Thymus (tissue), 11 donors: Measurements from ENCODE around the gene ABAT. TPM values are rescaled to one million over a fixed set of nuclear protein-coding genes. Genes with fewer than 3 reads are reported as not detected.
"Not testable (repeated sequence)": the region's sequence is repeated elsewhere in the genome, so short reads cannot be mapped to it uniquely, and the experiment has no call there.

ENCODE experiments used
- DNase-seq, 9 donors: peaks; one replicate each; pipeline ENCODE4 v3.0.0-alpha.2; 2013; ENCODE audit warnings: low spot score in 9 of 9, low read depth in 6 of 9, missing footprints in 1 of 9
- H3K27ac ChIP-seq, 2 donors: one replicate each; pipeline ENCODE4 v1.5.1; 2013; ENCODE audit warnings: control low read depth in 1 of 2, low read depth in 1 of 2, low read length in 1 of 2, mild to moderate bottlenecking in 1 of 2, moderate library complexity in 1 of 2
- H3K27me3 ChIP-seq, 2 donors: one replicate each; pipeline ENCODE4 v1.5.1; 2013; ENCODE audit warnings: low read length in 1 of 2; ENCODE audit not compliant: control insufficient read depth in 2 of 2, insufficient read depth in 1 of 2
- H3K36me3 ChIP-seq, 2 donors: one replicate each; pipeline ENCODE4 v1.5.1; 2013; ENCODE audit warnings: low read length in 1 of 2, mild to moderate bottlenecking in 1 of 2, moderate library complexity in 1 of 2; ENCODE audit not compliant: control insufficient read depth in 2 of 2, insufficient read depth in 2 of 2
- H3K4me1 ChIP-seq, 2 donors: one replicate each; pipeline ENCODE4 v1.5.1; 2013; ENCODE audit warnings: low read length in 2 of 2; ENCODE audit not compliant: control insufficient read depth in 2 of 2, insufficient read depth in 2 of 2
- H3K4me3 ChIP-seq, 2 donors: one replicate each; pipeline ENCODE4 v1.5.1; 2013; ENCODE audit warnings: low read length in 2 of 2, control low read depth in 1 of 2, mild to moderate bottlenecking in 1 of 2
- H3K9me3 ChIP-seq, 2 donors: one replicate each; pipeline ENCODE4 v1.5.1; 2013; ENCODE audit warnings: low read length in 1 of 2, mild to moderate bottlenecking in 1 of 2; ENCODE audit not compliant: control insufficient read depth in 2 of 2, insufficient read depth in 1 of 2
- WGBS: extraction: QIAGEN DNeasy Blood & Tissue Kit; methylation state at CpG from one replicate; pipeline ENCODE4 v1.1.7; 2013; 5-methylcytosine and 5-hydroxymethylcytosine counted together
- polyA plus RNA-seq: library from polyadenylated mRNA; stranded (reverse); fragments of 200-250 nt; gene quantifications from one replicate; pipeline ENCODE4 v1.2.3, GENCODE V29; 2013
- total RNA-seq: library from RNA; stranded (reverse); fragments of 120-200 nt; gene quantifications from one replicate; pipeline ENCODE4 v1.2.4, GENCODE V29; 2013
- donor health status: healthy.

The ABAT gene
- total and polyA plus RNA-seq, 2 donors = 3.4 to 8.6 TPM

DNA sequence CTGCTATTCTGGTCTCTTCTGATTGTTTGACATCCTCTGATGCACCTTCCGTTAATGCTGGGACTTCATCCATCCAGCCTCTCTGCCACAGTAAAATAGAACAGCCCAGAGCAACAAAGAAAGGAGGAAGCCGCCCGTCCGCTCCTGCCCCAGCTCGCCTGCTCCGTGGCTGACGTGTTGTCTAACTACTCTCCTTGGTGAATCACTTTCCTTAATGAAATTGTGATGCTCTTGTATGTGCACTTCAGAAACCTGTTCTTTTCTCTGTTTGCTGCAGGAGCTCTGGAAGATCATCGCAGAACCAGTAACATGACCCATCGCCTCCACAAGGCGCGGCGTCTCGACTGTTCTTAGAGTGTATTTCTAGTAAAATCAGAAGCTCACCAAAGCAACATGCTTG lies 28.6 kb upstream of the ABAT start:
- no peaks in the 10 kb centered on the region for H3K9me3 ChIP-seq
- DNase-seq = no peak
- H3K36me3 ChIP-seq = peaks cover 48 to 70% of the 10 kb centered on the region in 2 donors
- no peaks in the 10 kb centered on the region for H3K4me1 ChIP-seq
- no peak overlapping the region for H3K27ac ChIP-seq
- H3K27me3 ChIP-seq = no peaks in the 10 kb centered on the region
- no peak overlapping the region for H3K4me3 ChIP-seq
- 92% methylated on average over 13 of the region's 13 CpGs for WGBS

DNA sequence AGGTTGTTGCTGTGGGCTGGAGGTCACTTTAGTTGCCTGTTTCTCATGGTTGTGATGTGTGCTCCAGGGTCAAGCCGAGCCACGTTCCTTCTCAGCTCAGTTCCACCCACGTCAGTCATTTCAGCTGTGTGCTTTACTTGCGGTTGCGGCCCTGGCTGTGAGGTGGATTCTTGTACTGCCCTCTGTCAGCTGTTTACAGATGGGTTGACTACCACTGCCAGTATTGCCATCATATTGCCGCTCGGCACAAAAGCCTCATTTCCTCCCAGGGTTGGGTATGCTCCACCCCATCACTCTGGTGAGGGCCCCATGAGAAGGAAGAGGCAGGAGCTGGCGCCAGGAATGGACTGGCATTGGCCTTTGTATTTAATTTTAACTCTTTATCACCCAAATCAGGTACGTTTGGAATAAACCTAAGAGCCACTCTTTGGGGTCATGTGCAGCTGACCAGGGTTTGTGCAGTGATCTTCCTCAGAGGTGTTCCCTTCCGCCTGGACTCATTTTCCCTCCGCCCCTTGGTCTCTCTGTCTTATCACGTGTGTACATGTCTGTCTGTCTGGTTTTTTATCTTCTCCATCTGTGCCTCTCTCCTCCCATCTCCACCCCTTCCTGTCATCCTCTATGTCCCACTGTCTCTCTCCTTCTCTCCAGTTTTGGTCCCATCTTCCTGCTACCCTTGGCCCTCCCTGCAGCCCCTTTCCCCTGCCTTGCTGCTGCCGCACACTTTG lies 27.9 kb upstream of the ABAT start:
- Histone ChIP-seq H3K4me1 (no peaks in the 10 kb centered on the region), H3K9me3 (no peaks in the 10 kb centered on the region), H3K27ac (no peak overlapping the region), H3K36me3 (peaks cover 43 to 64% of the 10 kb centered on the region in 2 donors), H3K27me3 (no peaks in the 10 kb centered on the region), H3K4me3 (no peak overlapping the region)
- WGBS = 96% methylated on average over 13 of the region's 13 CpGs
- no peak for DNase-seq

DNA sequence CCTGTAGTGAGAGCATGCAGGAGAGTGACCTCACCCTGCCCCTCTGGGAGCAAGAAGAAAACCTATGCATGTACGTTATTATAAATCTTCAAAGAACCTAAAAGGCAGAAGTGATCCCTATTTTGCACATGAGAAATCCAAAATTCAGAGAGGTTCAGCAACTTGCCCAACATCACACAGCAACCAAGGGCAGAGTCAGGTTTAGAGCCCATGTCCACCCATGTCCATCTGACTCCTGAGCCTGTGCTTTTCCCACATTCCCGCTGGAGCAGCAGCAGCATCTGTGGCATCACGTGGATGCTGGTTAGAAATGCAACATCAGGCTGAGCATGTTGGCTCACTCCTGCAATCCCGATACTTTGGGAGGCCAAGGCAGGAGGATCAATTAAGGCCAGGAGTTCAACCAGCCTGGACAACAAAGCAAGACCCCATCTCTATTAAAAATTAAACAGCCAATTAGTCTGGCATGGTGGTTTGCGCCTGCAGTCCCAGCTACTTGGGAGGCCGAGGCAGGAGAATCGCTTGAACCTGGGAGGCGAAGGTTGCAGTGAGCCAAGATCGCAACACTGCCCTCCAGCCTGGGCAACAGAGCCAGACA lies 26.6 kb upstream of the ABAT start:
- H3K36me3 ChIP-seq = peaks cover 31 to 50% of the 10 kb centered on the region in 2 donors
- H3K27me3 ChIP-seq = no peaks in the 10 kb centered on the region
- no peaks in the 10 kb centered on the region for H3K4me1 ChIP-seq
- H3K9me3 ChIP-seq = no peaks in the 10 kb centered on the region
- no peak overlapping the region for H3K4me3 ChIP-seq
- WGBS = 76% methylated on average over 9 of the region's 9 CpGs
- DNase-seq = no peak
- H3K27ac ChIP-seq = no peak overlapping the region

DNA sequence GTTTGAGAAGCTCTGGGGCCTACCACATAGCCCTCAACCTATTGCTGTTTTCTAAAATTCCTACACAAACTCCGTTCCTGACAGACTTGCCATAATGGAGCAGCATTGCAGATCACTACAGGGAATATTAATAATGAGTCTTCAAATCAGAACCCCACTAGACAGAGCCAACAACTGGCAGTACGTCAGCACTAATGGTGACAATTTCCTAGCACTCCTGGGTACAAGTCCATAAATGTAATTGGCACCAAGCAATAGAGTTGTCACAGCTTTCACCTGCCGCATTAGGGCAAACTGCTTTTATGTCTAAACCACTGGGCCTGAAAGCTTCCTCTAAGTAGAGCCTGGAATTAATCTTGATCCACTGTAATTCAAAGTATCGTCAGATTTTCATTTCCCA lies 25.5 kb upstream of the ABAT start:
- no peaks in the 10 kb centered on the region for H3K9me3 ChIP-seq
- H3K4me1 ChIP-seq = no peaks in the 10 kb centered on the region
- no peak overlapping the region for H3K27ac ChIP-seq
- H3K4me3 ChIP-seq = no peak overlapping the region
- peaks cover 26 to 48% of the 10 kb centered on the region in 2 donors for H3K36me3 ChIP-seq
- DNase-seq = no peak
- 87% methylated on average over 4 of the region's 4 CpGs for WGBS
- no peaks in the 10 kb centered on the region for H3K27me3 ChIP-seq

DNA sequence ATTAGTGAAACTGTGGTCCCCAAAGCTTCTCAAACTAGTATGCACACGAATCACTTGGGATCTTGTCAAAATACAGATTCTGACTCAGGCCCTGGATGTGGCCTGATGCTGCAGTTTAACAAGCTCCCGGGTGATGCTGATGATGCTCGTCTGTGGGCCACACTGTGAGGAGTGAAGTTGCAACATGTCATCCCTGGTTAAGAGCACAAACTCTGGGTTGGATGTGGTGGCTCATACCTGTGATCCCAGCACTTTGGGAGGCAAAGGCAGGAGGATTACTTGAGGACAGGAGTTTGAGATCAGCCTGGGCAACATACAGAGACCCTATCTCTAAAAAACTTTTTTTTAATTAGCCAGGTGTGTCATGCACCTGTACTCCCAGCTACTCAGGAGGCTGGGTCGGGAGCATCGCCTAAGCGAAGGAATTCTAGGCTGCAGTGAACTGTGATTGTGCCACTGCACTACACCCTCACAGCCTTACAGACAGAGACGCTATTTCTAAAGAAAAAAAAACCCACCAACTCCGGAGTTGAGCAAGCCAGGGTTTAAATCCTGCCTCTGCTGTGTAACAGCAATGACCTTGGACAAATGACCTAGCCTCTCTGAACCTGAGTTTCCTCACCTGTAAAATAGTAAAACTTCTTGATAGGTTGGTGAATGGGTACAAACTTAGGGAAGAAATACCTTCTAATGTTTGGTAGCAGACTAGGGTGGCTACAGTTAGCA lies 24.4 kb upstream of the ABAT start:
- H3K36me3 ChIP-seq = peaks cover 16 to 37% of the 10 kb centered on the region in 2 donors
- H3K27me3 ChIP-seq = no peaks in the 10 kb centered on the region
- no peak overlapping the region for H3K27ac ChIP-seq
- H3K4me1 ChIP-seq = no peaks in the 10 kb centered on the region
- no peak for DNase-seq
- WGBS = 84% methylated on average over 8 of the region's 8 CpGs
- H3K9me3 ChIP-seq = no peaks in the 10 kb centered on the region
- H3K4me3 ChIP-seq = no peak overlapping the region

DNA sequence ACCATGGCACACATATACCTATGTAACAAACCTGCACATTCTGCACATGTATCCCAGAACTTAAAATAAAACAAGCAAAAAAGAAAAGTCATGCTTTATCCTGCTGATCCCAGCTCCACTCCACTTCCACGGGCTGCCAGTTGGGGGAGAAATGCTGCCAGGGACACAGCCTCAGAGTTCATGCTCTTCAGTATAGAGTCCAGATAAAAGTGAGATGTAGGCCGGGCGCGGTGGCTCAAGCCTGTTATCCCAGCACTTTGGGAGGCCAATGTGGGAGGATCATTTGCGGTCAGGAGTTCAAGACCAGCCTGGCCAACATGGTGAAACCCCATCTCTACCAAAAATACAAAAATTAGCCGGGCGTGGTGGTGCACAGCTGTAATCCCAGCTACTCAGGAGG lies 22.5 kb upstream of the ABAT start:
- not testable (repeated sequence) for DNase-seq, H3K27me3 ChIP-seq, H3K4me3 ChIP-seq, H3K9me3 ChIP-seq, H3K27ac ChIP-seq, H3K4me1 ChIP-seq
- H3K36me3 ChIP-seq = peaks cover 8 to 17% of the 10 kb centered on the region in 2 donors
- 79% methylated on average over 7 of the region's 7 CpGs for WGBS

DNA sequence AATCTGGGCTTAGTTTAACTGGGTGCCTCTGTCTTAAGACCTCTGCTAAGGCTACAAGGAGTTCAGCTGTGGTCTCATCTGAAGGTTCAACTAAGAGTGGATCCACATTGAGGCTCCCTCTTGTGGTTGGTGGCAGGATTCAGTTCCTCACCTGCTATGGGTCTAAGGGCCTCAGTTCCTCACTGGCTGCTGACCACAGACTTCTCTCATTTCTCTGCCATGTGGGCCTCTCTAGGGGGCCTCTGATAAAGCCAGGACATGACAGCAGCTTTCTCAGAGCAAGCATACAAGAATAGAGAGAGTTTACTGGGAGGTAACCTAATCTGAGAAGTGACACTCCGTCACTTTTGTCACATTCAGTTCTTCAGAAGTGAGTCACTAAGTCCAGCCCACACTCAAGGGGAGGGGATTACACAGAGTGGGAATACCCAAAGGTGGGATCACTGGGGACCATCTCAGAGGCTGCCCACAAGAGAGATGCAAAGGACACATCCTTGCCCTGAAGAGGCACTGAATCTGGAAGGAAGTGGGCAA lies 19.2 kb upstream of the ABAT start:
- no peaks in the 10 kb centered on the region for H3K4me1 ChIP-seq
- 96% methylated on average over 1 of the region's 1 CpG for WGBS
- no peak overlapping the region for H3K4me3 ChIP-seq
- H3K9me3 ChIP-seq = no peaks in the 10 kb centered on the region
- H3K27ac ChIP-seq = no peak overlapping the region
- no peaks in the 10 kb centered on the region for H3K36me3 ChIP-seq
- peak in 3 of 9 donors; percentile 10 to 44 (median 39) for DNase-seq
- H3K27me3 ChIP-seq = no peaks in the 10 kb centered on the region

DNA sequence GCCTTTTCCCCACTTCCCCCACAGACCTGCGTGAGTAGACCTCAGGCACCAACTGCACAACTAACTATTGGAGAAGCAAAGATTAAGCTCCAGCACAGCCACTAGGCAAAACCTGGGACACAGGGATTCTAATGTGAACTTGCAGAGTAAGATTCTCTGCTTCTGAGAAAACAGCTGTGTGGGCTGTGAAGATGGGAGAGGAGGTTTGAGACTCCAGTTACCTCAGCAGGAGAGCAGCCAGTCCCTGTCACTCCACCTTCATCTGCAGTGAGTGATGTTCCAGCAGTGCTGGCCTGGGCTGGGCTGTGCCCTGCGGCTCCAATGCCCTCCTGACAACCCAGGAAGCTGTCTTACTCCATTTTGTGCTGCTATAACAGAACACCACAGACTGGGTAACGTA lies 18.0 kb upstream of the ABAT start:
- Histone ChIP-seq H3K4me1 (no peaks in the 10 kb centered on the region), H3K27me3 (no peaks in the 10 kb centered on the region), H3K27ac (no peak overlapping the region), H3K9me3 (no peaks in the 10 kb centered on the region), H3K36me3 (no peaks in the 10 kb centered on the region), H3K4me3 (no peak overlapping the region)
- WGBS = 64% methylated on average over 3 of the region's 3 CpGs
- no peak for DNase-seq

DNA sequence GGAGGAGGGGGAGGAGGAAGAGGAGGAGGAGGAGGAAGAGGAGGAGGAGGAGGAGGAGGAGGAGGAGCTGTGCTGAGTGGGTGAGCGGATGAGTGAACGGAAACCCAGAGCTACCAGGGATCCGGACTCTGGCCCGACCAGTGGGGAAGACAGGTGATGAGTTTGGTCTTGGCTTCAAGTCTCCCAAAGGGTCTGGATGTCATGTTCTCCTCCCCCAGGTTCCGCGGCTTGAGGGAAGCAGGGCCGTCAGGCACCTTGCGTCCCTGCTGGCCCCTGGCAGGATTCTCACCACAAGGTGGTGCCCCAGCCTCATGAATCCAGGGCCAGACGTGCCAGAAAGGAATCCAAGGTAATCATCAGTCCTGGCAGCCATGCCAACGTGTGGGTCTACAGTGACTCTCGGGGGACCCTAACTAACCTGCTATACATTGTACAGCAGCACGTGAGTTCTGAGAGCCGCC lies 13.5 kb upstream of the ABAT start:
- H3K4me3 ChIP-seq = no peak overlapping the region
- H3K27me3 ChIP-seq = no peaks in the 10 kb centered on the region
- peak; percentile 27 to 71 (median 43) for DNase-seq
- 41% methylated on average over 13 of the region's 13 CpGs for WGBS
- H3K27ac ChIP-seq = no peak overlapping the region
- no peaks in the 10 kb centered on the region for H3K4me1 ChIP-seq
- H3K36me3 ChIP-seq = peaks cover 0 to 6% of the 10 kb centered on the region in 2 donors
- H3K9me3 ChIP-seq = no peaks in the 10 kb centered on the region
